Transverse colon (tissue), 4 donors: ENCODE measurements around the gene SMYD5. TPM values are rescaled to one million over a fixed set of nuclear protein-coding genes. Genes with fewer than 3 reads are reported as not detected.
"Not testable (repeated sequence)": the region's sequence is repeated elsewhere in the genome, so short reads cannot be mapped to it uniquely, and the experiment has no call there.

Experiments used
- DNase-seq: peaks from one replicate; pipeline ENCODE4 v3.0.0-alpha.2; 2019
- H3K27ac ChIP-seq, 4 donors: fragments of 200-600 bp; sonication (generic); 2 replicates each; pipeline ENCODE4 v1.5.1; 2016 to 2018; ENCODE audit warnings: inconsistent platforms in 4 of 4
- H3K27me3 ChIP-seq: fragments of 200-600 bp; sonication (generic); 2 replicates; pipeline ENCODE4 v1.5.1; 2017; ENCODE audit warnings: inconsistent platforms
- H3K36me3 ChIP-seq, 4 donors: fragments of 200-600 bp; sonication (generic); 2 replicates each; pipeline ENCODE4 v1.5.1; 2017 to 2019; ENCODE audit warnings: inconsistent platforms in 4 of 4
- H3K4me1 ChIP-seq, 4 donors: fragments of 200-600 bp; sonication (generic); 2 replicates each; pipeline ENCODE4 v1.5.1; 2017 to 2020; ENCODE audit warnings: inconsistent platforms in 4 of 4
- H3K4me3 ChIP-seq, 4 donors: fragments of 200-600 bp; sonication (generic); 1 replicate in 1 of 4; 2 replicates in 3 of 4; pipeline versions ENCODE4 v1.5.1 to v1.6.1; 2017 to 2019; ENCODE audit warnings: inconsistent platforms in 4 of 4
- H3K9me3 ChIP-seq, 2 donors: fragments of 200-600 bp; sonication (generic); 2 replicates each; pipeline ENCODE4 v1.5.1; 2017 to 2019; ENCODE audit warnings: inconsistent platforms in 2 of 2
- EP300 ChIP-seq: sonication (generic); formaldehyde crosslinking; IDR thresholded peaks from one replicate; pipeline ENCODE4 v1.6.1; 2017; ENCODE audit warnings: antibody characterized with exemption, low read depth
- POLR2A ChIP-seq: fragments of 450-650 bp; IDR thresholded peaks from one replicate; pipeline ENCODE4 v1.6.1; 2016; ENCODE audit warnings: antibody characterized with exemption, mild to moderate bottlenecking, moderate library complexity
- POLR2AphosphoS5 ChIP-seq, 3 donors: sonication (generic); formaldehyde crosslinking; IDR thresholded peaks; one replicate each; pipeline ENCODE4 v1.6.1; 2016; ENCODE audit warnings: antibody characterized with exemption in 3 of 3
- WGBS, 2 donors: methylation state at CpG; one replicate each; pipeline ENCODE4 v1.1.5; 2018; ENCODE audit warnings: low coverage in 1 of 2; 5-methylcytosine and 5-hydroxymethylcytosine counted together
- in situ Hi-C, 4 donors: fragments of 200-750 bp; cut with MboI; loops; one replicate each; pipeline versions ENCODE4 v1.15.0 to v1.15.1; 2017; ENCODE audit warnings: low sequenced_read_pairs in 3 of 4, low pct_ligation_motif_present in 1 of 4, low pct_unique_long_range_greater_than_20kb in 1 of 4
- intact Hi-C: fragments of 100-400 bp; cut with DNase I; formaldehyde crosslinking; loops from one replicate; pipeline ENCODE4 v1.15.1; 2023; ENCODE audit warnings: low total_unique reads
- total RNA-seq, 4 donors: library from RNA; depleted of rRNA; stranded (reverse); fragments of >200 nt; gene quantifications; one replicate each; pipeline ENCODE4 v1.1.0, GENCODE V29; 2016
- TF ChIP-seq, protein P1 (sequence below), 5 experiments: fragments of 200-600 bp in 3 of 5; fragments of 450-650 bp in 2 of 5; sonication (generic) in 3 of 5; IDR thresholded peaks; 1 replicate in 2 of 5; 2 replicates in 3 of 5; pipeline ENCODE4 v1.5.1; 2016 to 2017; ENCODE audit warnings: antibody characterized with exemption in 5 of 5, inconsistent platforms in 3 of 5, mild to moderate bottlenecking in 2 of 5, moderate library complexity in 1 of 5

Gene SMYD5
- total RNA-seq, 4 donors from 2014 or later: 6.4 to 16.1 (median 13.4) TPM

DNA sequence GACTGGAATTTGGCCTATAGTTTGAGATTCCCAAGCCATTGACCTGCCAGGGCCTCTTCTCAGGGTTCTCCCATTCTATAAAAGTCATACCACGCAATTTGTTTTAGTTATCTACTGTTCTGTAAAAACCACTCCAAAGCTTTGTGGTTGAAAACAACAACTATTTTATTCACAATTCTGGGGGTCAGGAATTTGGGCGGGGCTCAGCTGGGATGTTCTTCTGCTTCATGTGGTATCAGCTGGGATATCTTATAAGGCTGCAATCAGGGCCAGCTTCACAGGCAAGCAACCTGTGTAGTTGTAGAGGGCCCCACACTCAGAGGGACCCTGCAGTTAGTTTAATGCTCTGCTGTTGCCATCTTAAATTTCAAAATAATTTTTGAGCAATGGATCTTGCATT, 28.1 kb upstream of the SMYD5 start:
- H3K27me3 ChIP-seq: peaks cover 4% of the 10 kb centered on the region
- 88 to 90% methylated on average over 2 of the region's 2 CpGs for whole genome bisulfite sequencing, 2 donors
- no peak for TF ChIP-seq POLR2AphosphoS5 (IDR thresholded peaks at IDR 0.05)
- TF ChIP-seq, protein P1, sequence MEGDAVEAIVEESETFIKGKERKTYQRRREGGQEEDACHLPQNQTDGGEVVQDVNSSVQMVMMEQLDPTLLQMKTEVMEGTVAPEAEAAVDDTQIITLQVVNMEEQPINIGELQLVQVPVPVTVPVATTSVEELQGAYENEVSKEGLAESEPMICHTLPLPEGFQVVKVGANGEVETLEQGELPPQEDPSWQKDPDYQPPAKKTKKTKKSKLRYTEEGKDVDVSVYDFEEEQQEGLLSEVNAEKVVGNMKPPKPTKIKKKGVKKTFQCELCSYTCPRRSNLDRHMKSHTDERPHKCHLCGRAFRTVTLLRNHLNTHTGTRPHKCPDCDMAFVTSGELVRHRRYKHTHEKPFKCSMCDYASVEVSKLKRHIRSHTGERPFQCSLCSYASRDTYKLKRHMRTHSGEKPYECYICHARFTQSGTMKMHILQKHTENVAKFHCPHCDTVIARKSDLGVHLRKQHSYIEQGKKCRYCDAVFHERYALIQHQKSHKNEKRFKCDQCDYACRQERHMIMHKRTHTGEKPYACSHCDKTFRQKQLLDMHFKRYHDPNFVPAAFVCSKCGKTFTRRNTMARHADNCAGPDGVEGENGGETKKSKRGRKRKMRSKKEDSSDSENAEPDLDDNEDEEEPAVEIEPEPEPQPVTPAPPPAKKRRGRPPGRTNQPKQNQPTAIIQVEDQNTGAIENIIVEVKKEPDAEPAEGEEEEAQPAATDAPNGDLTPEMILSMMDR (IDR thresholded peaks at IDR 0.05): no peak
- TF ChIP-seq EP300: no peak
- no peak for TF ChIP-seq POLR2A
- no peak overlapping the region for H3K4me3 ChIP-seq
- in situ Hi-C loops: loop anchor here in 2 of 4 donors (25.0 kb wide), 2 partner anchors 199 to 299 kb away; partner anchors contain the start of gene SPR (in 1 of the 2)
- DNase-seq: no peak
- H3K36me3 ChIP-seq: no peaks in the 10 kb centered on the region
- intact Hi-C loops: no loop called here
- H3K4me1 ChIP-seq: no peaks in the 10 kb centered on the region
- H3K27ac ChIP-seq: no peak overlapping the region
- no peaks in the 10 kb centered on the region for H3K9me3 ChIP-seq

DNA sequence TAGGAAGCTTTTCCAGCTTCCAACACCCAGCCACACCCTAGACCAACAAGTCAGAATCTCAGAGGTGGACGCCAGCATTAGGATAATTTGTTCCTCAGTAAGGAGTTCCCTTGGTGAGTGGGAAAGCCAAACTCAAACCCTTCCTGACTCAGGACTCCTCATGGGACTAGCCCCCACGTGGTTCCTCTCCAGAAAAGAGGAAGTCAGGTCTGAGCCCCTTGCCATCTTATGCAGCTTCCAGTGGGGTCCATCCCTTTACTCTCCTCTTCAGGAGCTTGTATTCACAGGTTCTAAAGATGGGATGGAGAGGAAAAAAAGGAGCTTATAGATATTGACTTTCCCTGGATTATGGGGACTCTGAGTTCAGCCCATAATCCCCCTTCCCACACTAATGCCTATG, 26.5 kb upstream of the SMYD5 start:
- H3K4me3 ChIP-seq: no peak overlapping the region

DNA sequence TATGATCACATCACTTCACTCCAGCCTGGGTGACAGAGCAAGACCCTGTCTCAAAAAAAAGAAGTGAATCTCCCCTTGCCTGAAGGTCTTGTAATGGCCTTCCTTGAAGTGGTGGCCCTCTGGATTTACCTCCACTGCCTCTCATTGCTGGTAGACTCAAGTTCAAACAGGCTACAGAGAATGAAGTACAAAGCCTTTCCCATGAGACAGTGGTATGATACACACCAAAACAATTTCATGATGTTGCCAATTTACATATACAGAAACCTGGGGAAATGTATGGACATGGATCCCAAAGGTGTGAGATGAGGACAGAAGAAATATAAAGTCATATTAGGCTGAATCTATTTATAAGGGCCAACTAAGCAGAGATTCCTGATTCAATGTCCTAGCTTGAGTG, 16.5 kb upstream of the SMYD5 start:
- Histone ChIP-seq H3K27ac (no peak overlapping the region), H3K27me3 (peaks cover 42% of the 10 kb centered on the region), H3K4me3 (no peak overlapping the region), H3K9me3 (no peaks in the 10 kb centered on the region), H3K4me1 (peaks cover 0 to 10% (median 7%) of the 10 kb centered on the region in 4 donors), H3K36me3 (no peaks in the 10 kb centered on the region)
- TF ChIP-seq POLR2AphosphoS5 (IDR thresholded peaks at IDR 0.05): no peak
- TF ChIP-seq, protein P1 (IDR thresholded peaks at IDR 0.05): no peak
- TF ChIP-seq POLR2A: no peak
- in situ Hi-C loops (loop anchor here in 2 of 4 donors (25.0 kb wide), 2 partner anchors 210 to 310 kb away; partner anchors contain the start of gene SPR (in 1 of the 2)), intact Hi-C loops (no loop called here)
- no peak for DNase-seq

More for the DNA sequence above, 26.5 kb upstream of the SMYD5 start:
- Histone ChIP-seq H3K4me1 (peaks cover 0 to 7% (median 0%) of the 10 kb centered on the region in 4 donors), H3K9me3 (no peaks in the 10 kb centered on the region), H3K27ac (no peak overlapping the region), H3K27me3 (no peaks in the 10 kb centered on the region), H3K36me3 (no peaks in the 10 kb centered on the region)
- in situ Hi-C loops: loop anchor here in 2 of 4 donors (25.0 kb wide), 2 partner anchors 200 to 300 kb away; partner anchors contain the start of gene SPR (in 1 of the 2)
- intact Hi-C loops: no loop called here
- DNase-seq: no peak
- 33% methylated on average over 2 of the region's 2 CpGs; no CpG with 5 or more reads in 1 of the 2 donors for WGBS, 2 donors
- no peak for TF ChIP-seq POLR2A
- TF ChIP-seq POLR2AphosphoS5 (IDR thresholded peaks at IDR 0.05): no peak
- no peak for TF ChIP-seq EP300

DNA sequence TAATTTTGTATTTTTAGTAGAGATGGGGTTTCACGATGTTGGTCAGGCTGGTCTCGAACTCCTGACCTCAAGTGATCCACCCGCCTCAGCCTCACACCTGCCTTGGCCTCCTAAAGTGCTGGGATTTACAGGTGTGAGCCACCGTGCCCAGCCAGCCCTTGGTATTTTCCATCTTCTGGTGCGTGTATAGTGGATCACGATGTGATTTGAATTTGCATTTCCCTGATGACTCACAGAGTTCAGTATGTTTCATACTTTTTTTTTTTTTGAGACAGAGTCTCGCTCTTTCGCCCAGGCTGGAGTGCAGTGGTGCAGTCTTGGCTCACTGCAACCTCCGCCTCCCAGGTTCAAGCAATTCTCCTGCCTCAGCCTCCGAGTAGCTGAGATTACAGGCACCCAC, 13.8 kb upstream of the SMYD5 start:
- peaks cover 67% of the 10 kb centered on the region for H3K27me3 ChIP-seq
- in situ Hi-C loops: not testable (repeated sequence)

DNA sequence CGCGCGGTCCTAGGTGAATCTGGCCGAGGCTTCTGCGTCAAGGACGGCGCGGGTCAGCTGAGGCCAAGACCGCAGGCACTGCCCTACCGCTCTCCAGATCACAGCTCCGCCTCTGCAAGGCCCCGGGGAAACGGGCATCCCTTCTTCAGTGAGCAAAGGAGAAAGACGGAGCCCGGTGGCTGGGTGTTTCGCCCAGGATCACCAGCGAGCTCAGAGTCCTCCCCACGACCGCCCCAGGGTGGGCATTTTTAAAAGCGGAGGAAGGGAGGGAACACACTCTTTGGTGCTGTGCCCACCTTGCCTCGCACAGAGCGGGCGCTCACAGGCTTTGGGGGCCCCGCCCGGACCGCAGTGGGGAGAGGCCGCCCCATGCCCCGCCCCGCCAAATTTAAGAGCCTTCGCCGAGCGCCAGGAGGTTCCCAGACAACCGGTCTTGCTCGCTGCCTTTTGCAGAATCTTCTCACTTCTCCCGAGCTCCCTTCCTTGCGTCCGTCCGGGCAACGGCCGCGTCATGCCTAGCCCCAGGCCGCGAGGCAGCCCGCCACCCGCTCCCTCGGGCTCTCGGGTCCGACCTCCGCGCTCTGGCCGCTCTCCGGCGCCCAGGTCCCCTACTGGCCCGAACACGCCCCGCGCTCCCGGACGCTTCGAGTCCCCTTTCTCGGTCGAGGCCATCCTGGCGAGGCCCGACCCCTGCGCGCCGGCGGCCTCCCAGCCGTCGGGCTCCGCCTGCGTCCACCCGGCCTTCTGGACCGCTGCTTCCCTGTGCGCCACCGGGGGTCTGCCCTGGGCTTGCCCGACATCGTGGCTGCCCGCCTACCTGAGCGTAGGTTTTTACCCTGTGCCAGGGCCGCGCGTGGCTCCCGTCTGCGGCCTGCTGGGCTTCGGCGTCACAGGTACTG, 11.6 kb upstream of the SMYD5 start, which contains the start of gene NOTO:
NOTO (plus strand) TSS at position 419 of the 899 bp plus-strand sequence; CDS start at position 512, 93 bp downstream.
- H3K27ac ChIP-seq: no peak within 1 kb of the TSS
- WGBS, 2 donors: 3% methylated on average over 5 to 61 of the region's 87 CpGs
- no peak for TF ChIP-seq EP300
- TF ChIP-seq POLR2A: no peak
- TF ChIP-seq, protein P1 (IDR thresholded peaks at IDR 0.05): no peak
- no peak for TF ChIP-seq POLR2AphosphoS5 (IDR thresholded peaks at IDR 0.05)
- DNase-seq: no peak
- H3K36me3 ChIP-seq: no peaks in the 10 kb centered on the region
- intact Hi-C loops: no loop called here
- H3K4me1 ChIP-seq: peaks cover 0 to 20% (median 13%) of the 10 kb centered on the region in 4 donors
- H3K27me3 ChIP-seq: peaks cover 80% of the 10 kb centered on the region
- no peaks in the 10 kb centered on the region for H3K9me3 ChIP-seq
- peak within 1 kb of the TSS in 2 of 4 donors; percentile 12 to 39 for H3K4me3 ChIP-seq
- in situ Hi-C loops: no loop called here

More for the DNA sequence above, 13.8 kb upstream of the SMYD5 start:
- H3K9me3 ChIP-seq, H3K4me3 ChIP-seq, DNase-seq, H3K27ac ChIP-seq, intact Hi-C loops, H3K36me3 ChIP-seq: not testable (repeated sequence)
- 60 to 75% methylated on average over 7 to 10 of the region's 10 CpGs for WGBS, 2 donors
- peaks cover 0 to 20% (median 13%) of the 10 kb centered on the region in 4 donors for H3K4me1 ChIP-seq
